HG03025 (cell line): ENCODE measurements around the gene TRIP10.
"Not testable (repeated sequence)": the region's sequence is repeated elsewhere in the genome, so short reads cannot be mapped to it uniquely, and the experiment has no call there.

Experiments used
- ATAC-seq: cut with Tn5 transposase; IDR thresholded peaks from one replicate; pipeline ENCODE4 v1.9.1; 2021; ENCODE audit warnings: mild to moderate bottlenecking, moderate library complexity; ENCODE audit not compliant: unreplicated experiment, low FRiP score

The TRIP10 gene

DNA sequence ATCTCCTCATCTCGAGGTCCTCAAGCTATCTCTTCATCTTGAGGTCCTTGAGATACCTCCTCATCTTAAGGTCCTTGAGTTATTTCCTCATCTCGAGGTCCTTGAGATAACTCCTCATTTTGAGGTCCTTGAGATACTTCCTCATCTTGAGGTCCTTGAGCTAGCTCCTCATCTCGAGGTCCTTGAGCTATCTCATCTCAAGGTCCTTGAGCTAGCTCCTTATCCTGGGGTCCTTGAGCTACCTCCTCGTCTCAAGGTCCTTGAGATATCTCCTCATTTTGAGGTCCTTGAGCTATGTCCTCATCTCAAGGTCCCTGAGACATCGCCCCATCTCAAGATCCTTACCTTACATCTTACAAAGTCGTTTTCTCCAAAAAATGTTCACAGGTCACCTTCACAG, 51.8 kb downstream of the TRIP10 start:
- no peak for ATAC-seq

DNA sequence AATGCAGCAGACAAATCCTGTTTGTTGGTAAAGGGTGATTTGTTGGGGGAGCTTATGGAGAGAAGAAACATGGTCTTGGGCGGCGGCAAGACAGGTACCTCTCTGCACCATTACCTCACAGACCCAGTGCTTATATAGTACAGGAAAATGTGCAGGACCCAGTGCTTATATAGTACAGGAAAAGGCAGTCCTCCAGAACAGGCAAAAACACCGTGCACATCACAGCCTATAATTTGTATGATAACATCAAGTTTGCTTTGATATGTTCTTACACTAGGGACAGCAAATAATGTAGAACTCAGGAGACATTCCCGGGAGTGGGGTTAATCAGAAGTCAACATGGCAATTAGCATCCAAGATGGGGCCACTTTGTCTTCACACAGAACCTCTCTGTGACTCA, 53.9 kb downstream of the TRIP10 start:
- ATAC-seq = no peak

DNA sequence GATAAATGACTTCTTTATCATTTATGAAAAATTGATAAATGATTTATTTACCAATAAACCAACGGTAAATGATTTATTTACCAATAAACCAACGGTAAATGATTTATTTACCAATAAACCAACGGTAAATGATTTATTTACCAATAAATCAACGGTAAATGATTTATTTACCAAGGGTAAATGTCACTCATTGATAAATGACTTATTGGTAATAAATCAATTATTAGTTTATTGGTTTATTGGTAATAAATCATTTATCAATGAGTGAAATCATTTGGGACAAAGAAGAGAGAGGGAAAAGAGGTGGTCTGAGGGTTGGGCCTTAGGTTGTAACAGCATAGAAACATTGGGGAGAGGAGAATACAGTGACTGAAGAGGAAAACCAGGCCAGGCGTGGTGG, 54.5 kb downstream of the TRIP10 start:
- ATAC-seq = no peak

DNA sequence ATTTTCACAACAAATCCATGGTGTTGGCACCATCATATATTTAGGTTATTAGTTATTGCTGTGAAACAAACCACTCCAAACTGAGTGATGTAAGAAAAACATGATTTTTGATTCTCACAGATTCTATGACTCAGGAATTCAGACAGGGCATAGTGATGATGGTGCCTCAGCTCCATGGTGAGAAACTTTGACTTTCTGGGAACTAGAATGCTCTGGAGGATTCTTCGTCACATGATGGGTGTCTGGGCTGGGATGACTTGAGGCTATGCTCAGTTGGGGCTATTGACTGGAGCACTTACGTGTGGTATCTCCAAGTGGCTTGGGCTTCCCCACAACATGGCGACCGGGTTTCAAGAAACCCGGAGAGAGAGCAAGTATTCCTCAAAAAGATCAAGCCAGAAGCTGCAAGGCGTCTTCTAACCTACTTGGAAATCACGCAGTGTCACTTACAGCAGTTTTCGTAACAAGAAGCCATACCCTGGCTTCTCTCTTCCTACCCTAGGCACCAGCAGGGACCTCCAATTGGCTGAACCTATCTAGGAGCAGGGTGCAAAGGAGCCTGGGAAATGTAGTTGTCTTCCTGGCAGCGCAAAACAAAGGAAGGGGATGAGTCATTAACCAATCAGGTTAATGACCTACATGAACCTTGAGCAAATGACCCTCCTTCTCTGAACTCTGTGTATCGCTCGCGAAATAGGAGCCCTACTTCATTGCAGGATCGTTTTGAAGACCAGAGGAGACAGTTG, 55.4 kb downstream of the TRIP10 start:
- ATAC-seq = no peak

DNA sequence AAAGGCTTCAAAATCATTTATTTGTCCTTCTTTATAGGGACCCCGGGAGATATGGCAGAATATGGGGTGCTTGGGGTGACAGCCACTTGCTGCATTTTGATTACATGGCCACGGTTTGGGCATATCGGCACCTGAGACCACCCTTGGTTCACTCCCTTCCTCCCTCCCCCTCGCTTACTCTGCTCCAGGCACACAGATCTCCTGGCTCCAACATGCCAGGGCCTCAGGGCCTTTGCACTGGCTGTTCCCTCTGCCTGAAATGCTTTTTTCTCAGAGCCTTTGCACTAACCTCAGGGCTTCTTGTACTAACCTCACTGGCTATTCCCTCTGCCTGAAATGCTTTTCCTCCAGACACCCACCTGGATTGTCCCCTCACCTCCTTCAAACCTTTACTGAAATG, 56.8 kb downstream of the TRIP10 start:
- ATAC-seq = no peak

DNA sequence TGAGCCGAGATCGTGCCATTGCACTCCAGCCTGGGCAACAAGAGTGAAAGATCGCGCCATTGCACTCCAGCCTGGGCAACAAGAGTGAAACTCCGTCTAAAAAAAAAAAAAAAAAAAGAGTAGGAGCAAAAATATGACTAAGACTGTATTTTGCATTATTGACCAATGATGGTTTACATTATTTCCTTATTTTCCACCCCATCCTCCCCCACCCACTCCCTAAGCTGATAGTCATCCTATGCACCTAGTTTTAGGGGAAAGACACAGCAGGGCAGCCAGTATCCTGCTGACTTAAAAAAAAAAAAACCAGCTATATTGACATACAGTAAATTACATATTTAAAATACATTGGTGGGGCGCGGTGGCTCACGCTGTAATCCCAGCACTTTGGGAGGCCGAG, 58.2 kb downstream of the TRIP10 start:
- no peak for ATAC-seq

DNA sequence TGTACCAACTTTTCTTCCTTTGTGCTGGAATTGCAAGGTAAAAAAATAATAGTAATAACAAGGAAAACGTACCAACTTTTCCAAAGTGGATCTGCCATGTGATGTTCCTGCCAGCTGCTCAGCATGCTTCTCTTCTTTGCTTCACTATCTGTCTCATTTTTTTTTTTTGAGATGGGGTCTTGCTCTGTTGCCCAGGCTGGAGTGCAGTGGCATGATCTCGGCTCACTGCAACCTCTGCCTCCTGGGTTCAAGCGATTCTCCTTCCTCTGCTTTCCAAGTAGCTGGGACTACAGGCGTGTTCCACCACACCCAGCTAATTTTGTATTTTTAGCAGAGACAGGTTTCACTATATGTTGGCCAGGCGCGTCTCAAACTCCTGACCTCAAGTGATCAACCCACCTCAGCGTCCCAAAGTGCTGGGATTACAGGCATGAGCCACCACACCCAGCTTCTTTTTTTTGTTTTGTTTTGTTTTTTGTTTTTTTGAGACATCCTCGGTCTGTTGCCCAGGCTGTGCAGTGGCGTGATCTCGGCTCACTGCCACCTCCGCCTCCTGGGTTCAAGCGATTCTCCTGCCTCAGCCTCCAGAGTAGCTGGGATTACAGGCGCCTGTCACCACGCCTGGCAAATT, 60.8 kb downstream of the TRIP10 start:
- not testable (repeated sequence) for ATAC-seq

DNA sequence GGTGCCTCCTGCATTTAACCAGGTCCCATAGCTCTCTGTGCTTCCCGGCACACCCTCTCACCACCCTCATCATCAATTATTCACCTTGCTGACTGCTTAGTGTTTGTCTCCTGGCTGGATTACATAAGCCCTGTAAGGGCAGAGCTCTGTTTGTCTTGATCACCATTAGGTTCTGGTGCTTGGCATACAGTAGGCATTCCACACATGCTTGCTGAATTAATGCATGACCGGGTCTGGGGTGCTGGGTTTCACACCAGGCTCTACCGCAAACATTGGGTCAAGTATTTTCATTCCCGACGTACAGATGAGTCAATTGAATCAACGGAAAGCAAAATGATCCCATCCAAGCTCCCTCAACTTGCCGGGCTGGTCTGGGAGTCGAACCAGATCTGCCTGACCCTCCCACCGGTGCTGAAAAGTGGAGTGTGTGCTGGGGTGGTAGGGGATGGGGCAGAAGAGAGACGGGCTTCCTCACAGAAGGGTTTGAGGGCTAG, 61.6 kb downstream of the TRIP10 start:
- no peak for ATAC-seq
